B cell (primary cell): Measurements from ENCODE around the gene NOS1AP. TPM values are rescaled to one million over a fixed set of nuclear protein-coding genes. Genes with fewer than 3 reads are reported as not detected.

Experiments
- ATAC-seq: fragments of 200-7000 bp; cut with Tn5 transposase; one replicate; pipeline ENCODE4 v1.10.0; 2021; ENCODE audit warnings: low read depth, mild to moderate bottlenecking, moderate number of reproducible peaks, moderate library complexity
- CTCF ChIA-PET: fragments of 350-600 bp; sonication (Branson Sonifier 250); formaldehyde crosslinking; loops from one replicate; lab custom pipeline; 2021; ENCODE audit warnings: antibody characterized with exemption, inconsistent platforms; lab: Charles Lee
- POLR2A ChIA-PET: fragments of 350-600 bp; sonication (Branson Sonifier 250); formaldehyde crosslinking; loops from one replicate; lab custom pipeline; 2021; ENCODE audit warnings: antibody characterized with exemption; lab: Charles Lee
- DNase-seq: peaks from one replicate; pipeline ENCODE4 v3.0.0; 2013
- H2AFZ ChIP-seq: 2 replicates; pipeline ENCODE4 v1.6.1; 2012; ENCODE audit warnings: mild to moderate bottlenecking, low read depth, low read length; ENCODE audit not compliant: insufficient read depth, poor library complexity, severe bottlenecking
- H3K27ac ChIP-seq, 2 donors: 1 replicate in 1 of 2; 2 replicates in 1 of 2; pipeline ENCODE4 v1.5.1; 2012 to 2013; ENCODE audit warnings: low read length in 2 of 2, mild to moderate bottlenecking in 2 of 2, moderate library complexity in 1 of 2
- H3K27me3 ChIP-seq, 4 experiments: fragments of 200-600 bp in 1 of 4; sonication (generic) in 1 of 4; replicated peaks in 1 of 4; 1 replicate in 2 of 4; 2 replicates in 2 of 4; pipeline versions ENCODE4 v1.6.1 to v1.7.0; 2013 to 2016; ENCODE audit warnings: low read length in 3 of 4, mild to moderate bottlenecking in 2 of 4, mixed read lengths in 1 of 4, moderate library complexity in 1 of 4; ENCODE audit not compliant: insufficient read depth in 4 of 4, control insufficient read depth in 3 of 4; ENCODE audit errors: control extremely low read depth in 1 of 4
- H3K36me3 ChIP-seq, 2 experiments: replicated peaks in 1 of 2; 1 replicate in 1 of 2; 2 replicates in 1 of 2; pipeline versions ENCODE4 v1.6.1 to v1.7.1; 2013; ENCODE audit warnings: low read length in 1 of 2; ENCODE audit not compliant: insufficient read depth in 2 of 2, control insufficient read depth in 1 of 2; ENCODE audit errors: control extremely low read depth in 1 of 2, extremely low read depth in 1 of 2
- H3K4me1 ChIP-seq, 2 donors: fragments of 200-600 bp in 1 of 2; sonication (generic) in 1 of 2; 1 replicate in 1 of 2; 2 replicates in 1 of 2; pipeline versions ENCODE4 v1.5.1 to v1.6.1; 2013 to 2017; ENCODE audit warnings: low read length in 2 of 2; ENCODE audit not compliant: control insufficient read depth in 2 of 2, insufficient read depth in 2 of 2
- H3K4me2 ChIP-seq: replicated peaks from 2 replicates; pipeline ENCODE3; 2012; ENCODE audit warnings: mild to moderate bottlenecking, low read depth, low read length; ENCODE audit not compliant: poor library complexity, severe bottlenecking
- H3K4me3 ChIP-seq, 5 experiments: fragments of 200-600 bp in 1 of 5; sonication (generic) in 1 of 5; 1 replicate in 3 of 5; 2 replicates in 2 of 5; pipeline versions ENCODE4 v1.5.1 to v1.7.0; 2011 to 2016; ENCODE audit warnings: low read length in 4 of 5, mild to moderate bottlenecking in 4 of 5, low read depth in 2 of 5, control low read depth in 1 of 5, moderate library complexity in 1 of 5; ENCODE audit not compliant: insufficient read depth in 1 of 5; ENCODE audit errors: control extremely low read depth in 1 of 5, extremely low read depth in 1 of 5
- H3K79me2 ChIP-seq: fragments of 200-600 bp; sonication (generic); one replicate; pipeline ENCODE4 v1.6.0; 2016; ENCODE audit warnings: low read length; ENCODE audit not compliant: control insufficient read depth, insufficient read depth
- H3K9ac ChIP-seq: fragments of 200-600 bp; sonication (generic); 2 replicates; pipeline ENCODE4 v1.6.1; 2017; ENCODE audit warnings: mild to moderate bottlenecking, low read length, moderate library complexity
- H3K9me3 ChIP-seq, 3 donors: one replicate each; pipeline versions ENCODE4 v1.6.1 to v1.7.1; 2013; ENCODE audit warnings: low read length in 2 of 3; ENCODE audit not compliant: control insufficient read depth in 2 of 3, insufficient read depth in 1 of 3; ENCODE audit errors: control extremely low read depth in 1 of 3
- H4K20me1 ChIP-seq: 2 replicates; pipeline ENCODE4 v1.6.0; 2012; ENCODE audit warnings: mild to moderate bottlenecking, low read length; ENCODE audit not compliant: insufficient read depth, control insufficient read depth, poor library complexity, severe bottlenecking
- H3K27ac Mint-ChIP-seq: one replicate; pipeline ENCODE4 v1.8.0; 2021; ENCODE audit warnings: mixed read lengths
- H3K27me3 Mint-ChIP-seq: one replicate; pipeline ENCODE4 v1.8.0; 2021; ENCODE audit warnings: mixed read lengths
- H3K4me1 Mint-ChIP-seq: one replicate; pipeline ENCODE4 v1.8.0; 2021; ENCODE audit warnings: mixed read lengths
- H3K4me3 Mint-ChIP-seq: one replicate; pipeline ENCODE4 v1.8.0; 2021; ENCODE audit warnings: mixed read lengths
- H3K9me3 Mint-ChIP-seq: one replicate; pipeline ENCODE4 v1.8.0; 2022; ENCODE audit warnings: mixed read lengths; ENCODE audit not compliant: insufficient read depth
- CTCF ChIP-seq: fragments of 200-600 bp; IDR thresholded peaks from one replicate; pipeline ENCODE4 v1.8.0; 2022; ENCODE audit warnings: antibody characterized with exemption, mild to moderate bottlenecking
- EZH2 ChIP-seq: IDR thresholded peaks from 2 replicates; pipeline ENCODE4 v1.6.1; 2012; ENCODE audit warnings: borderline replicate concordance, low read depth, mild to moderate bottlenecking, moderate library complexity, low read length; ENCODE audit not compliant: insufficient read depth, poor library complexity, severe bottlenecking
- WGBS: methylation state at CpG from one replicate; pipeline ENCODE4 v1.1.5; 2013; ENCODE audit warnings: missing lambda C conversion rate; ENCODE audit not compliant: insufficient coverage; 5-methylcytosine and 5-hydroxymethylcytosine counted together
- intact Hi-C: fragments of 100-400 bp; cut with micrococcal nuclease; formaldehyde crosslinking; loops from one replicate; pipeline ENCODE4 v1.10.0; 2022
- polyA plus RNA-seq: library from polyadenylated mRNA; depleted of rRNA; stranded (reverse); fragments of >200 nt; gene quantifications from 2 replicates; pipeline ENCODE4 v1.2.3, GENCODE V29; 2012
- total RNA-seq, 2 donors: library from RNA; stranded (reverse); fragments of 120-200 nt in 1 of 2; gene quantifications; 1 replicate in 1 of 2; 2 replicates in 1 of 2; pipeline versions ENCODE4 v1.2.3 to v1.2.4, GENCODE V29; 2013 to 2022

Gene NOS1AP
- total and polyA plus RNA-seq, 2 donors (not counting 1 experiment from before 2014, with no cell fraction given) = 0.32 TPM; not detected in 1

- H3K27ac ChIP-seq = no peak overlapping the region
- intact Hi-C loops = no loop called here
- no peak overlapping the region for H3K4me3 Mint-ChIP-seq
- no peaks in the 10 kb centered on the region for H3K9me3 ChIP-seq
- ChIA-PET POLR2A (no interaction called here), CTCF (no interaction called here)
- no peaks in the 10 kb centered on the region for H4K20me1 ChIP-seq
- H2AFZ ChIP-seq = no peak overlapping the region
- no peak for ATAC-seq
- H3K9ac ChIP-seq = no peak overlapping the region
- H3K36me3 ChIP-seq = no peaks in the 10 kb centered on the region
- no peak overlapping the region for H3K27ac Mint-ChIP-seq
- H3K9me3 Mint-ChIP-seq = no peaks in the 10 kb centered on the region
- H3K4me3 ChIP-seq = no peak overlapping the region
- H3K4me1 ChIP-seq = no peaks in the 10 kb centered on the region
- no peak for TF ChIP-seq EZH2
- TF ChIP-seq CTCF = no peak
- H3K27me3 ChIP-seq = no peaks in the 10 kb centered on the region
- DNase-seq = no peak
- H3K4me2 ChIP-seq = no peak overlapping the region
- H3K4me1 Mint-ChIP-seq = no peaks in the 10 kb centered on the region
- WGBS = 94% methylated on average over 6 of the region's 7 CpGs
- H3K79me2 ChIP-seq = no peaks in the 10 kb centered on the region
- H3K27me3 Mint-ChIP-seq = peaks cover 35% of the 10 kb centered on the region
These were observed 143.2 kb downstream of the NOS1AP start for GRCh38 chr1:162212713-162213112.

GRCh38 chr1:162213281-162213912, 143.9 kb downstream of the NOS1AP start:
- no peaks in the 10 kb centered on the region for H3K79me2 ChIP-seq
- no peak overlapping the region for H2AFZ ChIP-seq
- TF ChIP-seq CTCF = no peak
- TF ChIP-seq EZH2 = no peak
- Mint-ChIP-seq H3K9me3 (no peaks in the 10 kb centered on the region), H3K27me3 (peaks cover 32% of the 10 kb centered on the region), H3K4me3 (no peak overlapping the region), H3K27ac (no peak overlapping the region), H3K4me1 (no peaks in the 10 kb centered on the region)
- no peaks in the 10 kb centered on the region for H3K4me1 ChIP-seq
- POLR2A ChIA-PET = no interaction called here
- H3K36me3 ChIP-seq = no peaks in the 10 kb centered on the region
- no peak overlapping the region for H3K4me3 ChIP-seq
- intact Hi-C loops = no loop called here
- H3K9ac ChIP-seq = no peak overlapping the region
- H3K9me3 ChIP-seq = no peaks in the 10 kb centered on the region
- DNase-seq (no peak), ATAC-seq (no peak)
- WGBS = no CpG with 5 or more reads among the region's 7 CpGs
- no peaks in the 10 kb centered on the region for H3K27me3 ChIP-seq
- H4K20me1 ChIP-seq = no peaks in the 10 kb centered on the region
- no peak overlapping the region for H3K4me2 ChIP-seq
- CTCF ChIA-PET = no interaction called here
- H3K27ac ChIP-seq = no peak overlapping the region
